Left cardiac atrium (tissue), 4 donors: ENCODE results near the gene MET. TPM values are rescaled to one million over a fixed set of nuclear protein-coding genes. Genes with fewer than 3 reads are reported as not detected.
A peak's percentile ranks its signal among the peaks of the same experiment; 100 is the strongest.
"Not testable (repeated sequence)": the region's sequence is repeated elsewhere in the genome, so short reads cannot be mapped to it uniquely, and the experiment has no call there.

Source experiments
- ATAC-seq, 2 donors: fragments of 200-7000 bp; cut with Tn5 transposase; one replicate each; pipeline ENCODE4 v1.9.1; 2020; ENCODE audit warnings: mild to moderate bottlenecking in 2 of 2, moderate library complexity in 2 of 2
- DNase-seq: peaks from one replicate; pipeline ENCODE4 v3.0.0-alpha.2; 2020
- intact Hi-C, 2 donors: fragments of 100-400 bp; cut with DNase I; formaldehyde crosslinking; loops; one replicate each; pipeline versions ENCODE4 v1.14.1 to v1.15.1; 2022 to 2023
- total RNA-seq, 2 donors: library from RNA; stranded (reverse); fragmentation: NEBNext Ultra II Directional; extraction: Animal tissue kit (Norgen Biotek cat#: 25700); gene quantifications; one replicate each; pipeline ENCODE4 v1.2.1, GENCODE V29; 2021
- donor health status: DM: no; HTN: yes; CAD: no.
- donor health status: DM: no; HTN: yes; CAD: no; lungs with severe emphysema.
- donor health status: DM: yes; HTN: yes; CAD: no.
- donor health status: Dilated cardiomyopathy.

The MET gene
- total RNA-seq, 2 donors from 2014 or later, result 15.7 to 16.7 TPM

- DNase-seq, result no peak
- no peak for ATAC-seq
- intact Hi-C loops, result loop anchor here in 1 of 2 donors (10.0 kb wide), 1 partner anchor 58 kb away; no protein-coding TSS in a partner anchor
Measured at GRCh38 chr7:116736927-116737715, 65.1 kb downstream of the MET start.

DNA sequence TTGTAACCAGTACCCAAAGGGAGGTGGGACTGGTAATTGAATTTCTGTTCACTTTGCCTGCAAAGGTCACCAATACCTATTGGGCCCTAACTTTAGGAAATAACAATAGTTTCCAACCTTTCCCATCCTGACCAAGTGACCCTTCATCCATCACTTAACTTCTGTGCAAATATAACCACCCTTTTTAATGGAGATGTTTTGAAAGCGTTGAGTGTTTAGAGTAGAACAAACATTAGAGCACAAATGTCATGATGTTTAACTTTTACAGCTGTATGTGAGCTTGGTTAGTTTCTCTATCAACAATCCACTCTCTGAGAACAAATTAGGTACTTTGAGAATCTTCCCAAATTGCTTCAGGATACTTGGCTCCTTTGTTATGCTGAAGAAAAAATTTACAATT lies 66.4 kb downstream of the MET start:
- no peak for DNase-seq
- no peak for ATAC-seq
- intact Hi-C loops, result loop anchor here in 1 of 2 donors (10.0 kb wide), 1 partner anchor 56 kb away; no protein-coding TSS in a partner anchor

DNA sequence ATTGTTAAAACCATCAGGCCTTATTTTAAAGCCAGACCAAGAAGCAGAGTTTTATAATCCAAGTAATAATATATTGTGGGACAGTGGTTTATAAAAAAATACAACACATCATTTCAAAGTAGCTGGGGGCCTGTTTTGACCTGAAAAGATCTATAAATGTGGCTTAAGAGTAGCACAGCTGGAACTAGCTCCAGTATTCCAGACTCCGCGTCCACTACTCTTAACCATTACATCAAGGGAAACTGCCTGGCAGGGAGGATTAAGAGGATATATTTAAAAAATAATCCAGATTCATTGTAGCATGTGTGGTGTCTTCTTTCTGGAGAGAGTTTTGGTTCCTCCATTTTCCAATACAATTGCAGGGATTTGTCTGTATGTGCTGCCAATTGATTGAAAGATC lies 67.3 kb downstream of the MET start:
- no peak for ATAC-seq
- intact Hi-C loops, result loop anchor here in 1 of 2 donors (10.0 kb wide), 1 partner anchor 55 kb away; no protein-coding TSS in a partner anchor

DNA sequence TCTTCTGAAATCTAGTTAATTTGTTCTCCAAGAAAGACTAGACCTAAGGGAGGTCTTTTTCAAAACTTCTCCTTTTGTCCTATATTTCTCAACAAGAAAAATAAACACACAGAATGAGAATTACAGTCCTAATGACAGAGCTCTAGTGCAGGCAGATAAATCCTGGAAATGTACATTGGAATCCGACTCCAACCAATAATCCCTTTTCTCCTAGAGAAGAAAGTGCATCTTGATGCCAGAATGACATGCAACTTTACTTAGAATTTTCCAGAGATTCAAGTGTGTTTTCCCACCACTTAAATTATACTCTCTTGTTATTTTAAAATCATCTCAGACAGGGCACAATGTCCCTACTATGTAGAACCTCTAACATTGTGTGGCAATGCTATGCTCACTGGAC lies 68.2 kb downstream of the MET start:
- intact Hi-C loops, result no loop called here
- ATAC-seq (no peak), DNase-seq (no peak)

More for the DNA sequence above, 67.3 kb downstream of the MET start:
- no peak for DNase-seq

GRCh38 chr7:116740755-116741462 lies 68.9 kb downstream of the MET start:
- no peak for ATAC-seq
- intact Hi-C loops, result no loop called here
- no peak for DNase-seq

GRCh38 chr7:116741625-116742316 lies 69.8 kb downstream of the MET start:
- no peak for DNase-seq
- intact Hi-C loops, result no loop called here

DNA sequence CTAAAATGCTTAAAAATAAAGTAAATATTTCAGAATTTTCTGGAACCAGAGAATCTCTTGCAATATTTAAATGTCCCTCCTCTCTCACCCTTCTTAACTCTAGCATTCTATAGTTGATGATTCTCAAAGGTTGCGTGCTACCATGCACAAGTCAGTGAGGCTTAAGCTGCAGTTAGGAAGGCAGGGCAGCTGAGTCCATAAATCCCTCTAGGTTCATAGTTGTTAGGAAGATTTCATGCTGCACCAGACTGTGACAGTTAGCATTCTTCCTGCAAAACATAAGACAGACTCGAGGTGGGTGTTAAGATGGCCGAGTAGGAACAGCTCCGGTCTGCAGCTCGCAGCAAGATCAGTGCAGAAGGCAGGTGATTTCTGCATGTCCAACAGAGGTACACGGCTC lies 70.6 kb downstream of the MET start:
- no peak for ATAC-seq
- intact Hi-C loops, result no loop called here
- DNase-seq, result no peak

More at GRCh38 chr7:116741625-116742316, 69.8 kb downstream of the MET start:
- ATAC-seq, result no peak

- intact Hi-C loops, ATAC-seq, DNase-seq: not testable (repeated sequence)
Measured at GRCh38 chr7:116743835-116744234, 71.8 kb downstream of the MET start.

GRCh38 chr7:116746388-116746787 lies 74.4 kb downstream of the MET start:
- ATAC-seq, intact Hi-C loops, DNase-seq: not testable (repeated sequence)

GRCh38 chr7:116751070-116751469 lies 79.1 kb downstream of the MET start:
- DNase-seq, ATAC-seq, intact Hi-C loops: not testable (repeated sequence)

DNA sequence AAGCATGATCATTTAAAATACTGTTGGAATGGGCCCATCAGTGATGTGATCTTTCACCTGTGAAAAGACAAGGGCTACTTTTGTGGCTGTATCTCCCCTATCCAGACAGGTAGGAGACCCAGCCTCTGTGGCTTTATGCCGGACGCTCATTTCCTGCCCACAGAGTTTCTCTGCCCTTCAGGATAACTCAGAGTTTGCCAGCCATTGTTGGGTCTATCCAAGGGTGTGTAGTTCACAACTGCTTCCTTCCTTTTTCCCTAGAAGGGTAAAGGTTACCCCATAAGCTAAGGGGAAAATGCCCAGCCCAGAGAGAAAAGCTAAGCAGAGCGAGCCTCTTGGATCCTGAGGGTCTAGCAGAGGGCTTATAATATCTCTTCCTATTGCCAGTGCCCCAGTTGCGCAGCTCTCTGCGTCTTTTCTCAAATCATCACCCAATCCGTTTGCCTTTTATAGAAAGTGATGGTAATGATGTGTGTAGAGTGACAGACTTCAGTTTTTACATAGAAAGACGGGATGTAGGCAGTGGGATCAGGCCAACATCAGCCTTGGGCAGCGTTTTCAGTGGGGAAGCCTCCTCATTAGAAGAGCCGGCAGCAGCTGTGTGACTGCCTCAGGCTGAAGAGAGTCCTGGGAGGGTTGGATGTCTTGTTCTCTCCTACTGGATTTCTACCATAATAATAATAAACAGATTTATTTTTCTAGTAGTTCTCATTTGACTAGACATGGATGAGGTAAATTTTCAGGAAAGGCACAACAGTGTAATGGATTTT lies 80.5 kb downstream of the MET start:
- peak; percentile 32 to 41 for ATAC-seq
- DNase-seq, result no peak
- intact Hi-C loops, result no loop called here

GRCh38 chr7:116753130-116753529 lies 81.1 kb downstream of the MET start:
- no peak for ATAC-seq

GRCh38 chr7:116754186-116754585 lies 82.2 kb downstream of the MET start:
- intact Hi-C loops, result no loop called here
- DNase-seq (no peak), ATAC-seq (no peak)

More at GRCh38 chr7:116753130-116753529, 81.1 kb downstream of the MET start:
- intact Hi-C loops, result no loop called here
- no peak for DNase-seq

DNA sequence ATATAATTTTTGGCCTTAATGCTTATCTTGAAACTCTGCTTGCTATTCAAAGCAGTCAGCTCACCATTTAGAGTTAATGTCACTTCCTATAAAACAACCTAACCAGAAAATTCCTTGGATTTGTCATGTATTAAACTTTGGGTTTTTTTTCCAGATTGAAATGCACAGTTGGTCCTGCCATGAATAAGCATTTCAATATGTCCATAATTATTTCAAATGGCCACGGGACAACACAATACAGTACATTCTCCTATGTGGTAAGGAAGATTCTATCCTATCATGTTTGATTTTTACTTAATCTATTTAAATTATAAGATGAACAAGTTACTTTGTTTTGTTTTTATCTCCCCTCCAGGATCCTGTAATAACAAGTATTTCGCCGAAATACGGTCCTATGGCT lies 85.3 kb downstream of the MET start:
- no peak for ATAC-seq
- intact Hi-C loops, result no loop called here

GRCh38 chr7:116759642-116760041 lies 87.6 kb downstream of the MET start:
- intact Hi-C loops, DNase-seq, ATAC-seq: not testable (repeated sequence)

More for the DNA sequence above, 85.3 kb downstream of the MET start:
- no peak for DNase-seq

DNA sequence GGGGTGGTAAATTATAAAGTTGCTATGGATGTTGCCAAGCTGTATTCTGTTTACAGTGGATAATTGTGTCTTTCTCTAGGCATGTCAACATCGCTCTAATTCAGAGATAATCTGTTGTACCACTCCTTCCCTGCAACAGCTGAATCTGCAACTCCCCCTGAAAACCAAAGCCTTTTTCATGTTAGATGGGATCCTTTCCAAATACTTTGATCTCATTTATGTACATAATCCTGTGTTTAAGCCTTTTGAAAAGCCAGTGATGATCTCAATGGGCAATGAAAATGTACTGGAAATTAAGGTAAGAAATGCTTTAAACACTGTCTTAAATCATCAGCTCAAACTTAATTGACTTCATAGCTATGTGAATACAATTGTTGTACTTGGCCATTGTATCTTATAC lies 91.0 kb downstream of the MET start:
- no peak for DNase-seq
- no peak for ATAC-seq
- intact Hi-C loops, result no loop called here

DNA sequence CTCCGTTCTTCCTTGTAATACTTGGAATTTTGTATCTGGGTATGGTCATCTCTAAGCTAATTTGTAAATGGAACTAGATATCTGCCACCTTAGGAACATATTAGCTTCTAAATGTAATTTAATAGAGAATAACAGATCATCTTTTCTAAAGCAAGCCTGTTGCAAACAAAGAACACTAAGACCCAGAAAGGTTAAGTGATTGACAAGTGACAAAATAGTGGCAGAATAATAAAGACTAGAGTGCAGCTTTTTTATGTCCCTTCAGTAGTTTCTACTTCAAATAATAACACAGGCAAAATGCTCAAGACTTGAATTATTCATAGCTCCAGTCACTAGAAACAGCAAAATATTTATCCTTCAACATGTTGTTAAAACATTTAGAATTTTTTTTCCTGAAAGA lies 91.7 kb downstream of the MET start:
- ATAC-seq (no peak), DNase-seq (no peak)
- intact Hi-C loops, result no loop called here

DNA sequence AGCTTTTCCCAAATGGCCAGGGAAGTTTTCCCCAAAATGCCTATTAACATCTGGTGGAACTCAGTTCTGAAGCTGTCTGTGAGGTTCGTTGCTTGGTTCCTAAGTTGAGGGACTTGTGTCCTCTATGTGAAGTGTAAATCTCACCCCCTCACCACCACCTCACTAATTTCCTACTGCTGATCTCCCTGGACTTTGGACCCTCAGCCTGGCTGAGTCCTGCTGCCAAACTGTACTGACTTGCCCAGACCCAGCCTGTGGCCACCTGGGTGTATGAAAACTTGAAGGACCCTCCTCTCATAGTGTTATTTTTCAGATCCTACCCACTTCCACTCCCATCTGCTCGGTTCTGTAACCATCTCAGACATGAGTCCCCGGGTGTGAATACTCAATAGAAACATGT lies 94.9 kb downstream of the MET start:
- ATAC-seq, result no peak
- DNase-seq, result no peak
- intact Hi-C loops, result no loop called here

DNA sequence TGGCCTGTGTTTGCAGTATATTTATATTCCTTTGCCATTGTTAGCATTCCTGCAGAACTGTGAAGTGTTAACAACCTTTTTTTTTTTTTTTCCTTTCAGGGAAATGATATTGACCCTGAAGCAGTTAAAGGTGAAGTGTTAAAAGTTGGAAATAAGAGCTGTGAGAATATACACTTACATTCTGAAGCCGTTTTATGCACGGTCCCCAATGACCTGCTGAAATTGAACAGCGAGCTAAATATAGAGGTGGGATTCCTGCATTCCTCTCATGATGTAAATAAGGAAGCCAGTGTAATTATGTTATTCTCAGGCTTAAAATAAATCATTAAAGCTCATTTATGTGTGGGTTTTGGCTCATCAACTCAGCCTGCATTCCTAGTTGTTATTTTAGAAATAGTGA lies 97.5 kb downstream of the MET start:
- no peak for ATAC-seq
- intact Hi-C loops, result no loop called here
- DNase-seq, result no peak
